H1 (cell line): Measurements from ENCODE around the gene TSFM. TPM values are rescaled to one million over a fixed set of nuclear protein-coding genes. Genes with fewer than 3 reads are reported as not detected.

ENCODE experiments used
- CTCF ChIA-PET: fragments of 300-600 bp; sonication (Branson Sonifier 250); formaldehyde crosslinking; loops from one replicate; lab custom pipeline; 2021; ENCODE audit not compliant: partially characterized antibody; lab: Charles Lee
- POLR2A ChIA-PET: fragments of 300-600 bp; sonication (Branson Sonifier 250); formaldehyde crosslinking; loops from one replicate; lab custom pipeline; 2021; ENCODE audit warnings: inconsistent platforms; ENCODE audit not compliant: partially characterized antibody; lab: Charles Lee
- DNase-seq, 2 experiments: peaks; one replicate each; pipeline versions ENCODE4 v3.0.0 to v3.0.0-alpha.2; 2010 to 2022; ENCODE audit warnings: low spot score in 2 of 2, low read depth in 1 of 2, mixed read lengths in 1 of 2
- FAIRE-seq: peaks from 2 replicates; lab custom pipeline; 2011; peaks lifted over from hg19 to GRCh38; lab: Jason Lieb, UNC
- H2AFZ ChIP-seq: 2 replicates; pipeline ENCODE4 v1.8.1; 2012; ENCODE audit warnings: low read length, inconsistent platforms
- H2AK5ac ChIP-seq: 2 replicates; pipeline ENCODE4 v1.6.1; 2013; ENCODE audit warnings: low read depth, low read length
- H2BK120ac ChIP-seq: replicated peaks from 2 replicates; pipeline ENCODE3; 2013; ENCODE audit warnings: low read depth, low read length, inconsistent platforms
- H2BK12ac ChIP-seq: 2 replicates; pipeline ENCODE4 v1.6.1; 2013; ENCODE audit warnings: low read depth, low read length
- H2BK15ac ChIP-seq: 2 replicates; pipeline ENCODE4 v1.6.1; 2013; ENCODE audit warnings: low read length
- H2BK20ac ChIP-seq: 2 replicates; pipeline ENCODE4 v1.6.1; 2013; ENCODE audit warnings: low read length
- H2BK5ac ChIP-seq: 2 replicates; pipeline ENCODE4 v1.6.1; 2013; ENCODE audit warnings: low read depth, low read length
- H3K14ac ChIP-seq: 2 replicates; pipeline ENCODE4 v1.6.1; 2013; ENCODE audit warnings: inconsistent platforms; ENCODE audit not compliant: insufficient read length
- H3K18ac ChIP-seq: 2 replicates; pipeline ENCODE4 v1.6.1; 2013; ENCODE audit warnings: low read length; ENCODE audit errors: extremely low read depth
- H3K23ac ChIP-seq: 2 replicates; pipeline ENCODE4 v1.6.1; 2013; ENCODE audit warnings: inconsistent platforms; ENCODE audit not compliant: insufficient read length
- H3K23me2 ChIP-seq: 2 replicates; pipeline ENCODE4 v1.6.1; 2013; ENCODE audit warnings: low read depth, low read length
- H3K27ac ChIP-seq: 2 replicates; pipeline ENCODE4 v1.6.1; 2011; ENCODE audit warnings: low read depth, low read length, inconsistent platforms
- H3K27me3 ChIP-seq, 4 experiments: replicated peaks in 1 of 4; 1 replicate in 1 of 4; 2 replicates in 3 of 4; pipeline versions ENCODE4 v1.6.1 to v1.8.1; 2011 to 2013; ENCODE audit warnings: low read length in 3 of 4, mild to moderate bottlenecking in 3 of 4, inconsistent platforms in 2 of 4, mixed read lengths in 2 of 4, moderate library complexity in 1 of 4; ENCODE audit not compliant: control insufficient read depth in 3 of 4, insufficient read depth in 3 of 4; ENCODE audit errors: extremely low read depth in 1 of 4
- H3K36me3 ChIP-seq, 4 experiments: 2 replicates each; pipeline versions ENCODE4 v1.6.1 to v1.8.1; 2011 to 2013; ENCODE audit warnings: mild to moderate bottlenecking in 4 of 4, low read length in 3 of 4, moderate library complexity in 2 of 4, control low read depth in 1 of 4, inconsistent platforms in 1 of 4; ENCODE audit not compliant: insufficient read depth in 4 of 4, control insufficient read depth in 2 of 4
- H3K4ac ChIP-seq: replicated peaks from 2 replicates; pipeline ENCODE3; 2013; ENCODE audit warnings: low read length, low read depth, mixed read lengths, inconsistent platforms; ENCODE audit not compliant: insufficient read length
- H3K4me1 ChIP-seq, 4 experiments: replicated peaks in 1 of 4; 1 replicate in 1 of 4; 2 replicates in 3 of 4; pipeline versions ENCODE4 v1.6.1 to v1.8.1; 2011 to 2013; ENCODE audit warnings: low read length in 3 of 4, inconsistent platforms in 2 of 4, mixed read lengths in 1 of 4; ENCODE audit not compliant: insufficient read depth in 4 of 4, control insufficient read depth in 3 of 4
- H3K4me2 ChIP-seq, 2 experiments: 2 replicates each; pipeline versions ENCODE4 v1.6.1 to v1.8.1; 2011 to 2013; ENCODE audit warnings: low read depth in 2 of 2, low read length in 2 of 2, control low read depth in 1 of 2, inconsistent platforms in 1 of 2, mild to moderate bottlenecking in 1 of 2; ENCODE audit not compliant: insufficient read depth in 1 of 2
- H3K4me3 ChIP-seq, 4 experiments: fragments of 200-600, 300-600 bp in 1 of 4; sonication (generic), shearing (Covaris generic), sonication (Bioruptor Twin) in 1 of 4; 2 replicates each; pipeline versions ENCODE4 v1.5.1 to v1.8.1; 2011 to 2016; ENCODE audit warnings: low read length in 4 of 4, low read depth in 3 of 4, control low read depth in 2 of 4, inconsistent platforms in 2 of 4, mild to moderate bottlenecking in 2 of 4, mixed read lengths in 1 of 4, moderate library complexity in 1 of 4; ENCODE audit not compliant: insufficient read depth in 2 of 4; ENCODE audit errors: extremely low read depth in 1 of 4
- H3K56ac ChIP-seq: replicated peaks from 2 replicates; pipeline ENCODE3; 2013; ENCODE audit warnings: low read depth, mild to moderate bottlenecking, mixed read lengths, low read length, inconsistent platforms; ENCODE audit not compliant: insufficient read length
- H3K79me1 ChIP-seq: 2 replicates; pipeline ENCODE4 v1.6.1; 2013; ENCODE audit warnings: low read depth, low read length, control low read depth
- H3K79me2 ChIP-seq, 2 experiments: 2 replicates each; pipeline versions ENCODE4 v1.6.1 to v1.8.1; 2012 to 2013; ENCODE audit warnings: low read length in 2 of 2, mild to moderate bottlenecking in 2 of 2, inconsistent platforms in 1 of 2; ENCODE audit not compliant: insufficient read depth in 2 of 2, control insufficient read depth in 1 of 2
- H3K9ac ChIP-seq, 4 experiments: replicated peaks in 1 of 4; 1 replicate in 1 of 4; 2 replicates in 3 of 4; pipeline versions ENCODE4 v1.6.1 to v1.8.1; 2011 to 2013; ENCODE audit warnings: low read depth in 3 of 4, low read length in 3 of 4, control low read depth in 2 of 4, mild to moderate bottlenecking in 2 of 4, moderate library complexity in 2 of 4, inconsistent platforms in 1 of 4; ENCODE audit errors: extremely low read depth in 1 of 4
- H3K9me3 ChIP-seq, 2 experiments: 2 replicates each; pipeline versions ENCODE4 v1.6.1 to v1.8.1; 2012 to 2013; ENCODE audit warnings: mild to moderate bottlenecking in 2 of 2, moderate library complexity in 2 of 2, control low read depth in 1 of 2, inconsistent platforms in 1 of 2, low read depth in 1 of 2, low read length in 1 of 2, mixed read lengths in 1 of 2; ENCODE audit not compliant: insufficient read depth in 2 of 2
- H4K20me1 ChIP-seq, 2 experiments: replicated peaks in 1 of 2; 2 replicates each; pipeline versions ENCODE3 to v1.8.1; 2011 to 2013; ENCODE audit warnings: inconsistent platforms in 2 of 2, low read length in 2 of 2, mild to moderate bottlenecking in 1 of 2; ENCODE audit not compliant: insufficient read depth in 2 of 2, control insufficient read depth in 1 of 2
- H4K5ac ChIP-seq: 2 replicates; pipeline ENCODE4 v1.6.1; 2013; ENCODE audit warnings: low read length, low read depth, mixed read lengths, inconsistent platforms; ENCODE audit not compliant: insufficient read length
- H4K8ac ChIP-seq: 2 replicates; pipeline ENCODE4 v1.8.0; 2013; ENCODE audit warnings: mild to moderate bottlenecking, moderate library complexity, low read length, inconsistent platforms; ENCODE audit not compliant: insufficient read depth; ENCODE audit errors: extremely low read depth
- H4K91ac ChIP-seq: replicated peaks from 2 replicates; pipeline ENCODE3; 2013; ENCODE audit warnings: low read length, mixed read lengths, inconsistent platforms; ENCODE audit not compliant: insufficient read length
- CEBPB ChIP-seq: IDR thresholded peaks from 2 replicates; pipeline ENCODE4 v1.6.1; 2012; ENCODE audit warnings: low read depth, low read length
- WGBS, 2 experiments: shearing (Covaris generic) in 1 of 2; methylation state at CpG; one replicate each; pipeline versions ENCODE4 v1.1.6 to v1.1.7; 2013 to 2015; ENCODE audit warnings: low lambda C conversion rate in 2 of 2, mixed read lengths in 2 of 2, inconsistent platforms in 1 of 2, low coverage in 1 of 2, missing lambda C conversion rate in 1 of 2; ENCODE audit not compliant: insufficient replicate concordance in 2 of 2, insufficient coverage in 1 of 2, insufficient read length in 1 of 2; ENCODE audit errors: extremely low coverage in 1 of 2, missing lambda C conversion rate in 1 of 2; 5-methylcytosine and 5-hydroxymethylcytosine counted together
- polyA plus RNA-seq, 7 experiments: library from polyadenylated mRNA; depleted of rRNA in 3 of 7; stranded (reverse) in 5 of 7; unstranded in 2 of 7; fragments of >200 nt in 5 of 7; fragments of 200-250 nt in 2 of 7; gene quantifications; 1 replicate in 5 of 7; 2 replicates in 1 of 7; 4 replicates in 1 of 7; pipeline versions ENCODE4 v1.2.1 to v1.2.3, GENCODE V29; 2011 to 2013; ENCODE audit warnings: missing spikeins in 2 of 7, mixed read lengths in 2 of 7
- total RNA-seq: library from RNA; stranded (reverse); fragmentation: NEBNext Ultra II Directional; extraction: Animal tissue kit (Norgen Biotek cat#: 25700); gene quantifications from 2 replicates; pipeline ENCODE4 v1.2.1, GENCODE V29; 2021

TSFM gene
- total and polyA plus RNA-seq, 2 of the 8 experiments (the other 6 are each of a cell fraction or from before 2014, with no cell fraction given): 17.4 to 49.8 TPM

DNA sequence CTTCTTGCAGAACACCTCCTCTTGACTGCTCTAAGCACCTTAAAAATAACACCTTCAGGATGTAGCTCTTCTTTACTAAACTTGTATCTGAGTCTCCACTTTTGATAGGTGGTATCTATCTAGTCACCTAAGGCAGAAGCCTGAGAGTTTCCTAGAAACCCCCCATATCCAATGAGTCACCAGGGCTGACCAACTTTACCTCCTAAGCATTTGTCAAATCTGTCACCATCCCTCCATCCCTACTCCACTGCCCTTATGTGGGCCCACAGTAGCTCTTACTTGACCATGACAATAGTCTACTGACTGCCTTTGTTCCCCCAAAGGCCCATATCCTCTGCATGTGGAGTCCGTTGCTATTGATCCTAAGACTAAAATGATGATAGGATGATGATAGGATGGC lies 20.0 kb downstream of the TSFM start:
- Histone ChIP-seq H4K5ac (no peak overlapping the region), H3K23ac (no peak overlapping the region), H3K14ac (no peak overlapping the region), H3K9me3 (no peaks in the 10 kb centered on the region), H3K79me1 (no peaks in the 10 kb centered on the region; the same call in 1 of the 2 replicates), H3K4me1 (peaks cover 0 to 2% (median under 1%) of the 10 kb centered on the region in 4 experiments; a peak in 1 of 7 replicates), H3K56ac (no peak overlapping the region), H3K18ac (no peak overlapping the region), H4K91ac (no peak overlapping the region), H3K27me3 (no peaks in the 10 kb centered on the region), H2BK15ac (no peak overlapping the region), H3K23me2 (no peaks in the 10 kb centered on the region), H2BK12ac (no peak overlapping the region), H3K9ac (no peak overlapping the region), H2BK120ac (no peak overlapping the region), H3K4me3 (no peak overlapping the region), H4K20me1 (no peaks in the 10 kb centered on the region), H4K8ac (no peak overlapping the region), H2BK5ac (no peak overlapping the region), H3K36me3 (peaks cover 0 to 2% (median under 1%) of the 10 kb centered on the region in 4 experiments; a peak in 4 of 8 replicates), H2AFZ (no peak overlapping the region), H3K4ac (no peak overlapping the region), H2AK5ac (no peak overlapping the region), H2BK20ac (no peak overlapping the region), H3K27ac (no peak overlapping the region), H3K4me2 (no peak overlapping the region), H3K79me2 (no peaks in the 10 kb centered on the region)
- CTCF ChIA-PET: interaction anchor here (0.6 to 6.9 kb wide), 32 partner anchors 12 to 1646 kb away, joined by 3 to 146 read pairs (median 6); partner anchors contain the start of genes AVIL, CYP27B1 and TSFM
- FAIRE-seq: no peak
- no peak for DNase-seq
- POLR2A ChIA-PET: interaction anchor here (0.9 to 8.0 kb wide), 7 partner anchors 15 to 42 kb away, joined by 3 to 71 read pairs (median 4); partner anchors contain the start of genes AVIL, CYP27B1, EEF1AKMT3 and METTL1
- WGBS, 2 experiments: 73% methylated on average over 1 of the region's 1 CpG; no CpG with 5 or more reads in 1 of the 2 experiments
- no peak for TF ChIP-seq CEBPB
